ENCODE results near the gene CD37. TPM values are rescaled to one million over a fixed set of nuclear protein-coding genes. Genes with fewer than 3 reads are reported as not detected.
"Not testable (repeated sequence)": the region's sequence is repeated elsewhere in the genome, so short reads cannot be mapped to it uniquely, and the experiment has no call there.

CD37 gene
- polyA plus RNA-seq, 1 experiment = not detected

DNA sequence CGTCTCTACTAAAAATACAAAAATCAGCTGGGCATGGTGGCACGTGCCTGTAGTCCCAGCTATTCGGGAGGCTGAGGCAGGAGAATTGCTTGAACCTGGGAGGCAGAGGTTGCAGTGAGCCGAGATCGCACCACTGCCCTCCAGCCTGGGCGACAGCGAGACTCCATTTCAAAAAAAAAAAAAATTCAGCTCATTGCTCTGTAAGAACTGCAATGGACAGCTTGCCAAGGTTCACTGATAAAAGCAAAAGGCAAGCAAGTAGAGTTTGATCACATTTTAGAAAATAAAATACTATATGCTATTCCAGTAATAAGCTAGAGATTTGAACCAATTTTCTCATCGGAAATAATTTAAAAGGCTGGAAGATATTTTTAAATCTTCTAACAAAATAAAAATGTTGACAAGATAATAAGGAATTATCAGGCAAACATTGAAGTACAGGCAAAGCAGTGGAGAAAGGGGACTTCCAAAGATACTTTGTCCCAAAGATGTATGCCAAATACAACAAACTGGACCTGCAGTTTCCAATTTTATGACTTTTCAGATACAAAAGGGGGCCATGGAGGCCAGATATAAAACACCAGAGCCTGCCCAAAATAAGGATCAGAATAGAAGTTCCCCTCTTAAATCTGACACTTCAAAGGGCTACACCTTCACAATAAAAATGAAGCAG lies 39.9 kb upstream of the CD37 start:
- H3K9me3 ChIP-seq (ENCODE audit: control insufficient read depth, insufficient read depth, low read length) = no peaks in the 10 kb centered on the region
- ChIA-PET POLR2A (interaction anchor here (0.5 kb wide), 1 partner anchor 17 kb away, joined by 4 read pairs; no protein-coding TSS in a partner anchor), CTCF (no interaction called here)
- no peak overlapping the region for H3K4me3 ChIP-seq (ENCODE audit: low read depth, low read length)
- no peak overlapping the region for H3K27ac ChIP-seq (ENCODE audit: low read depth, low read length)
- TF ChIP-seq, protein P1, sequence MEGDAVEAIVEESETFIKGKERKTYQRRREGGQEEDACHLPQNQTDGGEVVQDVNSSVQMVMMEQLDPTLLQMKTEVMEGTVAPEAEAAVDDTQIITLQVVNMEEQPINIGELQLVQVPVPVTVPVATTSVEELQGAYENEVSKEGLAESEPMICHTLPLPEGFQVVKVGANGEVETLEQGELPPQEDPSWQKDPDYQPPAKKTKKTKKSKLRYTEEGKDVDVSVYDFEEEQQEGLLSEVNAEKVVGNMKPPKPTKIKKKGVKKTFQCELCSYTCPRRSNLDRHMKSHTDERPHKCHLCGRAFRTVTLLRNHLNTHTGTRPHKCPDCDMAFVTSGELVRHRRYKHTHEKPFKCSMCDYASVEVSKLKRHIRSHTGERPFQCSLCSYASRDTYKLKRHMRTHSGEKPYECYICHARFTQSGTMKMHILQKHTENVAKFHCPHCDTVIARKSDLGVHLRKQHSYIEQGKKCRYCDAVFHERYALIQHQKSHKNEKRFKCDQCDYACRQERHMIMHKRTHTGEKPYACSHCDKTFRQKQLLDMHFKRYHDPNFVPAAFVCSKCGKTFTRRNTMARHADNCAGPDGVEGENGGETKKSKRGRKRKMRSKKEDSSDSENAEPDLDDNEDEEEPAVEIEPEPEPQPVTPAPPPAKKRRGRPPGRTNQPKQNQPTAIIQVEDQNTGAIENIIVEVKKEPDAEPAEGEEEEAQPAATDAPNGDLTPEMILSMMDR (IDR thresholded peaks at IDR 0.05; ENCODE audit: low read depth, low read length) = no peak
- H3K27me3 ChIP-seq (ENCODE audit: control insufficient read depth, insufficient read depth, low read length) = no peaks in the 10 kb centered on the region
- no peak for DNase-seq (ENCODE audit: low read depth, low spot score)

GRCh38 chr19:49297403-49297802 lies 37.8 kb upstream of the CD37 start:
- ChIA-PET CTCF (no interaction called here), POLR2A (no interaction called here)
- H3K4me3 ChIP-seq (ENCODE audit: low read depth, low read length) = no peak overlapping the region
- no peaks in the 10 kb centered on the region for H3K9me3 ChIP-seq (ENCODE audit: control insufficient read depth, insufficient read depth, low read length)
- peak; percentile 46 for DNase-seq (ENCODE audit: low read depth, low spot score)
- no peaks in the 10 kb centered on the region for H3K27me3 ChIP-seq (ENCODE audit: control insufficient read depth, insufficient read depth, low read length)
- TF ChIP-seq, protein P1 (IDR thresholded peaks at IDR 0.05; ENCODE audit: low read depth, low read length) = no peak
- H3K27ac ChIP-seq (ENCODE audit: low read depth, low read length) = no peak overlapping the region

DNA sequence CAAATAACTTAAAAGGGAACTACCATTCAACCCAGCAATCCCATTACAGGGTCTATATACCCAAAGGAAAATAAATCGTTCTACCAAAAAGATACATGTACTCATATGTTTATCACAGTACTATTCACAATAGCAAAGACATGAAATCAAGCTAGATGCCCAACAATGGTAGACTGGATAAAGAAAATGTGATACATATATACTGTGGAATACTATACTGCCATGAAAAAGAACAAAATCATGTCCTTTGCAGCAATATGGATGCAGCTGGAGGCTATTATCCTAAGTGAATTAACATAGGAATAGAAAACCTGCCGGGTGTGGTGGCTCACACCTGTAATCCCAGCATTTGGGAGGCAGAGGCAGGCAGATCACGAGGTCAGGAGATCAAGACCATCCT lies 36.6 kb upstream of the CD37 start:
- H3K4me3 ChIP-seq (ENCODE audit: low read depth, low read length); H3K27ac ChIP-seq (ENCODE audit: low read depth, low read length); DNase-seq (ENCODE audit: low read depth, low spot score); POLR2A ChIA-PET; H3K27me3 ChIP-seq (ENCODE audit: control insufficient read depth, insufficient read depth, low read length); CTCF ChIA-PET; H3K9me3 ChIP-seq (ENCODE audit: control insufficient read depth, insufficient read depth, low read length): not testable (repeated sequence)

DNA sequence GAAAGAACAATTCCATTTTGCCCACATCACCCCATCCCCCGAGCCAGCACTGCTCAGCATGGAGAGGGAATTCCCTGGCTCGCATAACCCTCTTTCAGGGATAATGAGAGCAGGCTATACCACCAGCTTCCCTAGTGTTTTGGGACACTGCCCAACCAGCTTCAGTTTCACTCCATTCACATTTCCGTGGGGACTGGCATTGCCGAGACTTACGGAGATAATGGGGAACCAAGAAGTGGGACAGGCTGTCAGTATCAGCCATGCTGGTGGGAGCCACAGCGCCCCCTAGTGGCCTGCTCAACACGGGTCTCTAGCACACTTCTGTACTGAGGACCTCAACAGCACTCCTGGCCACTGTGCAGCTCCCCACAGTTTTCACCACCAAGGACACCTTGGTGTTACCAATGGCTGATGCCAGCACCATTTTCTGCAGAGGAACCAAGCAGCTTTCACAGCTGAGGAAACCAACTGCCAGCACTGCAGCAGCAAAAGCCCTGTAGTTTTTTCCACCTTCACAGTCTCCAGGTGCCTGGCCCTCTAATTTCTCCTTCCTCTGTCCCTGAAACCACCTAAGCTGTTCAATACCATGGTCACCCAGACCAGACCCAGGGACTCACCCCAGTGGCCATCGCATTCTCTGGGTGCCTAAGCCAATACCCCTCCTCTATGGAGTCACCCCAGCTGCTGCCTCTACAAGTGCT lies 33.9 kb upstream of the CD37 start:
- H3K9me3 ChIP-seq (ENCODE audit: control insufficient read depth, insufficient read depth, low read length) = peaks cover 4% of the 10 kb centered on the region; the same call in 1 of the 2 replicates
- TF ChIP-seq, protein P1 (IDR thresholded peaks at IDR 0.05; ENCODE audit: low read depth, low read length) = peak; percentile 81
- CTCF ChIA-PET = interaction anchor here (0.6 to 1.8 kb wide), 28 partner anchors 9 to 209 kb away, joined by 3 to 17 read pairs (median 4); partner anchors contain the start of gene SLC6A16
- peak overlapping the region; percentile 13; the same call in 1 of the 2 replicates for H3K4me3 ChIP-seq (ENCODE audit: low read depth, low read length)
- POLR2A ChIA-PET = interaction anchor here (0.6 kb wide), 1 partner anchor 44 kb away, joined by 9 read pairs; no protein-coding TSS in a partner anchor
- no peak overlapping the region for H3K27ac ChIP-seq (ENCODE audit: low read depth, low read length)
- no peak for DNase-seq (ENCODE audit: low read depth, low spot score)
- H3K27me3 ChIP-seq (ENCODE audit: control insufficient read depth, insufficient read depth, low read length) = no peaks in the 10 kb centered on the region

DNA sequence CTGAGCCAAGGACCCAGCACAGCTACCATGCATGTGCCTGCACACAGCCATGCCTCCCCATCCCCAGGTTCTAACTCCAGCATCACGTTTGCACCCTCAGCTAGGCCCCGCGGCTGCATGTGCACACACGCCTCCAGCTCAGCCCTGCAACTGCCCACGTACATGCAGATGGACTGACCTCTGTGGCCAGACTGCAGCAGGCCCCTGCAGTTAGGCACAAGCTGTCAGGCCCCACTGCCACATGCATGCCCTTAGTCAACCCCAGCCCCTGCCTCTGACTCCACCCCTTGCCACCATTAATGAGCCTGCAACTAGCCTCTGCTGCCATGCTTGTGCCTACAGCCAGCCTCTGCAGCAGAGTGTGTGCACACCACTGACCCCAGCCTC lies 33.3 kb upstream of the CD37 start:
- ChIA-PET POLR2A (interaction anchor here (0.6 kb wide), 1 partner anchor 44 kb away, joined by 9 read pairs; no protein-coding TSS in a partner anchor), CTCF (interaction anchor here (0.9 to 1.8 kb wide), 12 partner anchors 10 to 103 kb away, joined by 3 to 17 read pairs (median 6); partner anchors contain the start of gene SLC6A16)
- H3K27me3 ChIP-seq (ENCODE audit: control insufficient read depth, insufficient read depth, low read length) = no peaks in the 10 kb centered on the region
- TF ChIP-seq, protein P1 (IDR thresholded peaks at IDR 0.05; ENCODE audit: low read depth, low read length) = no peak
- DNase-seq (ENCODE audit: low read depth, low spot score) = no peak
- no peak overlapping the region for H3K4me3 ChIP-seq (ENCODE audit: low read depth, low read length)
- H3K27ac ChIP-seq (ENCODE audit: low read depth, low read length) = no peak overlapping the region
- H3K9me3 ChIP-seq (ENCODE audit: control insufficient read depth, insufficient read depth, low read length) = peaks cover 4% of the 10 kb centered on the region; the same call in 1 of the 2 replicates

- DNase-seq (ENCODE audit: low read depth, low spot score); H3K27me3 ChIP-seq (ENCODE audit: control insufficient read depth, insufficient read depth, low read length); H3K9me3 ChIP-seq (ENCODE audit: control insufficient read depth, insufficient read depth, low read length); H3K4me3 ChIP-seq (ENCODE audit: low read depth, low read length); H3K27ac ChIP-seq (ENCODE audit: low read depth, low read length): not testable (repeated sequence)
- CTCF ChIA-PET = interaction anchor here (1.2 kb wide), 1 partner anchor 21 kb away, joined by 4 read pairs; no protein-coding TSS in a partner anchor
- POLR2A ChIA-PET = interaction anchor here (0.7 kb wide), 1 partner anchor 33 kb away, joined by 4 read pairs; no protein-coding TSS in a partner anchor
These were observed 28.5 kb upstream of the CD37 start for GRCh38 chr19:49306734-49307133.

All from AG04450 (cell line).